ENCODE results near the gene SMPDL3A.

DNA sequence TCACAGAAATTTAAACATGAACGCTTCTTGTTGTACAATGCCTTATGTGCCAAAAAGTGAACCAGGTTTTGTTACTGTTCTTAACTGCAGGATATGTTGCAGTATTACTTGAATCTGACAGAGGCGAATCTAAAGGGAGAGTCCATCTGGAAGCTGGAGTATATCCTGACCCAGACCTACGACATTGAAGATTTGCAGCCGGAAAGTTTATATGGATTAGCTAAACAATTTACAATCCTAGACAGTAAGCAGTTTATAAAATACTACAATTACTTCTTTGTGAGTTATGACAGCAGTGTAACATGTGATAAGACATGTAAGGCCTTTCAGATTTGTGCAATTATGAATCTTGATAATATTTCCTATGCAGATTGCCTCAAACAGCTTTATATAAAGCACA lies 19.9 kb downstream of the SMPDL3A start:
- no peak for TF ChIP-seq POLR2A (IDR thresholded peaks at IDR 0.05)
- TF ChIP-seq, protein P1, sequence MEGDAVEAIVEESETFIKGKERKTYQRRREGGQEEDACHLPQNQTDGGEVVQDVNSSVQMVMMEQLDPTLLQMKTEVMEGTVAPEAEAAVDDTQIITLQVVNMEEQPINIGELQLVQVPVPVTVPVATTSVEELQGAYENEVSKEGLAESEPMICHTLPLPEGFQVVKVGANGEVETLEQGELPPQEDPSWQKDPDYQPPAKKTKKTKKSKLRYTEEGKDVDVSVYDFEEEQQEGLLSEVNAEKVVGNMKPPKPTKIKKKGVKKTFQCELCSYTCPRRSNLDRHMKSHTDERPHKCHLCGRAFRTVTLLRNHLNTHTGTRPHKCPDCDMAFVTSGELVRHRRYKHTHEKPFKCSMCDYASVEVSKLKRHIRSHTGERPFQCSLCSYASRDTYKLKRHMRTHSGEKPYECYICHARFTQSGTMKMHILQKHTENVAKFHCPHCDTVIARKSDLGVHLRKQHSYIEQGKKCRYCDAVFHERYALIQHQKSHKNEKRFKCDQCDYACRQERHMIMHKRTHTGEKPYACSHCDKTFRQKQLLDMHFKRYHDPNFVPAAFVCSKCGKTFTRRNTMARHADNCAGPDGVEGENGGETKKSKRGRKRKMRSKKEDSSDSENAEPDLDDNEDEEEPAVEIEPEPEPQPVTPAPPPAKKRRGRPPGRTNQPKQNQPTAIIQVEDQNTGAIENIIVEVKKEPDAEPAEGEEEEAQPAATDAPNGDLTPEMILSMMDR (IDR thresholded peaks at IDR 0.05): no peak
